Panc1 (cell line): Measurements from ENCODE around the gene FAM53B.

Source experiments
- POLR2AphosphoS5 ChIP-seq: IDR thresholded peaks from 2 replicates; pipeline ENCODE4 v1.6.1; 2012; ENCODE audit warnings: mild to moderate bottlenecking, low read depth, low read length, moderate library complexity
- SIN3A ChIP-seq: IDR thresholded peaks from 2 replicates; pipeline ENCODE4 v1.6.1; 2012; ENCODE audit warnings: low read depth, mild to moderate bottlenecking, low read length, moderate library complexity, borderline replicate concordance; ENCODE audit not compliant: insufficient read depth
- TF ChIP-seq, protein P1 (sequence below): fragments of 450-650 bp; IDR thresholded peaks from 2 replicates; pipeline ENCODE4 v1.5.1; 2017; ENCODE audit warnings: mild to moderate bottlenecking
- TF ChIP-seq, protein P2 (sequence below), 2 experiments: IDR thresholded peaks; 2 replicates each; pipeline ENCODE4 v1.6.1; 2011 to 2012; ENCODE audit warnings: low read depth in 2 of 2, control low read depth in 1 of 2, low read length in 1 of 2, mild to moderate bottlenecking in 1 of 2, moderate library complexity in 1 of 2; ENCODE audit not compliant: insufficient read depth in 1 of 2

DNA sequence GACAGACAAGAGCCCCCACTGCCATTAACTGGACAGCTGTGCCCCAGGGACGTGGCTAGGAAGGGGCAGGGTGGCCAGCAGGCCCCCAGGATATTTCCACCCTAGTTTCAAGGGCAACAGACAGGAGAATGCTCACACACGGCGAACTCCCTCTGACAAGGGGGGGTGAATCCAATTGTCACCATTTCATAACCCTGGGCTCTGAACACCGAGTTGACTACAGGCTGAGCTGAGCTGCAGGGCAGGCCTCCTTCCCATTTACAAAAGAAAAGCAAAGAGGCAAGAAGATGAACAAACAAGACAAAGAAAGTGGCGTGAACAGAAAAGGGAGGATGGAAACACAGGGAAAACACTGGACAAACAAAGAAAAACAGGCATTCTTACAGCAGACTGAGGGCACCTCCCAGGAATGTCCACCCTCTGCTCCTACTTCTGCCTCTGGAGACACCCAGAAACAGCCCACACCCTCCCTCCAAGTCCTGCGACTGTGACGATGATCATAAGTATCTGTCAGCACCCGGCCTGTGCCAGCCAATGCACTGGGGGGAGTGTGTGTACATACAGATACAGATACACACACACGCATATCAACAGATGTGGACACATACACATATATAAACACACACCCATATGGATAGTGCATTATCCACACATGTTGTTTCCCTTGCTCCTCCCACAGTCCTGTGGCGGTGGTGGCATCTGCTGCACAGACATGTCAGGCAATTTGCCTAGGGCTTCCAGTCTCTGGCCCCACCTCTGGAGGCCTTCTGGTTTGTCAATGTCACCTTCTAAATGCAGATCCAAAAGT, 66.2 kb downstream of the FAM53B start:
- TF ChIP-seq, protein P1, sequence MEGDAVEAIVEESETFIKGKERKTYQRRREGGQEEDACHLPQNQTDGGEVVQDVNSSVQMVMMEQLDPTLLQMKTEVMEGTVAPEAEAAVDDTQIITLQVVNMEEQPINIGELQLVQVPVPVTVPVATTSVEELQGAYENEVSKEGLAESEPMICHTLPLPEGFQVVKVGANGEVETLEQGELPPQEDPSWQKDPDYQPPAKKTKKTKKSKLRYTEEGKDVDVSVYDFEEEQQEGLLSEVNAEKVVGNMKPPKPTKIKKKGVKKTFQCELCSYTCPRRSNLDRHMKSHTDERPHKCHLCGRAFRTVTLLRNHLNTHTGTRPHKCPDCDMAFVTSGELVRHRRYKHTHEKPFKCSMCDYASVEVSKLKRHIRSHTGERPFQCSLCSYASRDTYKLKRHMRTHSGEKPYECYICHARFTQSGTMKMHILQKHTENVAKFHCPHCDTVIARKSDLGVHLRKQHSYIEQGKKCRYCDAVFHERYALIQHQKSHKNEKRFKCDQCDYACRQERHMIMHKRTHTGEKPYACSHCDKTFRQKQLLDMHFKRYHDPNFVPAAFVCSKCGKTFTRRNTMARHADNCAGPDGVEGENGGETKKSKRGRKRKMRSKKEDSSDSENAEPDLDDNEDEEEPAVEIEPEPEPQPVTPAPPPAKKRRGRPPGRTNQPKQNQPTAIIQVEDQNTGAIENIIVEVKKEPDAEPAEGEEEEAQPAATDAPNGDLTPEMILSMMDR: no peak
- TF ChIP-seq POLR2AphosphoS5: no peak
- TF ChIP-seq, protein P2, sequence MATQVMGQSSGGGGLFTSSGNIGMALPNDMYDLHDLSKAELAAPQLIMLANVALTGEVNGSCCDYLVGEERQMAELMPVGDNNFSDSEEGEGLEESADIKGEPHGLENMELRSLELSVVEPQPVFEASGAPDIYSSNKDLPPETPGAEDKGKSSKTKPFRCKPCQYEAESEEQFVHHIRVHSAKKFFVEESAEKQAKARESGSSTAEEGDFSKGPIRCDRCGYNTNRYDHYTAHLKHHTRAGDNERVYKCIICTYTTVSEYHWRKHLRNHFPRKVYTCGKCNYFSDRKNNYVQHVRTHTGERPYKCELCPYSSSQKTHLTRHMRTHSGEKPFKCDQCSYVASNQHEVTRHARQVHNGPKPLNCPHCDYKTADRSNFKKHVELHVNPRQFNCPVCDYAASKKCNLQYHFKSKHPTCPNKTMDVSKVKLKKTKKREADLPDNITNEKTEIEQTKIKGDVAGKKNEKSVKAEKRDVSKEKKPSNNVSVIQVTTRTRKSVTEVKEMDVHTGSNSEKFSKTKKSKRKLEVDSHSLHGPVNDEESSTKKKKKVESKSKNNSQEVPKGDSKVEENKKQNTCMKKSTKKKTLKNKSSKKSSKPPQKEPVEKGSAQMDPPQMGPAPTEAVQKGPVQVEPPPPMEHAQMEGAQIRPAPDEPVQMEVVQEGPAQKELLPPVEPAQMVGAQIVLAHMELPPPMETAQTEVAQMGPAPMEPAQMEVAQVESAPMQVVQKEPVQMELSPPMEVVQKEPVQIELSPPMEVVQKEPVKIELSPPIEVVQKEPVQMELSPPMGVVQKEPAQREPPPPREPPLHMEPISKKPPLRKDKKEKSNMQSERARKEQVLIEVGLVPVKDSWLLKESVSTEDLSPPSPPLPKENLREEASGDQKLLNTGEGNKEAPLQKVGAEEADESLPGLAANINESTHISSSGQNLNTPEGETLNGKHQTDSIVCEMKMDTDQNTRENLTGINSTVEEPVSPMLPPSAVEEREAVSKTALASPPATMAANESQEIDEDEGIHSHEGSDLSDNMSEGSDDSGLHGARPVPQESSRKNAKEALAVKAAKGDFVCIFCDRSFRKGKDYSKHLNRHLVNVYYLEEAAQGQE (IDR thresholded peaks at IDR 0.05; ENCODE audit: insufficient read depth in 1 of 2, low read depth in 2 of 2, low read length in 1 of 2): no peak
- TF ChIP-seq SIN3A: no peak
